GM18909 (cell line): ENCODE measurements around the gene CUL9.

ENCODE experiments used
- ATAC-seq: cut with Tn5 transposase; IDR thresholded peaks from one replicate; pipeline ENCODE4 v1.9.1; 2021; ENCODE audit warnings: mild to moderate bottlenecking; ENCODE audit not compliant: unreplicated experiment, poor library complexity

Gene CUL9

DNA sequence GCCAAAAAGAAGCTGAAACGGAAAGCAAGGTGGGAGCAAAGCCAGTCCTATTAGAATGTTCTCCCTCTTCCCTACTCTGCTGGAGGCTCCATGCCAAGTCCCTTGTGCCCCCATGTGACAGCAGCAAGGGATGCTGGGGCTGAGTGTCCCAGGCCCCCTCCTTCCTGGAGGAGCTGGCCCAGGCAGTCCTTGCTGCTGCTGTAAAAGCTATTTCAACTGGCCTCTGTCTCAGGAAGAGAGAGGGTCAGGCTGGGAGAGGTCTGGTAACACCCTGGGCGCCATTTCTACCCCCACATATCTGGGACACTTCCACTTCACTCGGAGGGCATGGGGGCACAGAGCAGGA, 86.3 kb downstream of the CUL9 start:
- ATAC-seq = no peak

DNA sequence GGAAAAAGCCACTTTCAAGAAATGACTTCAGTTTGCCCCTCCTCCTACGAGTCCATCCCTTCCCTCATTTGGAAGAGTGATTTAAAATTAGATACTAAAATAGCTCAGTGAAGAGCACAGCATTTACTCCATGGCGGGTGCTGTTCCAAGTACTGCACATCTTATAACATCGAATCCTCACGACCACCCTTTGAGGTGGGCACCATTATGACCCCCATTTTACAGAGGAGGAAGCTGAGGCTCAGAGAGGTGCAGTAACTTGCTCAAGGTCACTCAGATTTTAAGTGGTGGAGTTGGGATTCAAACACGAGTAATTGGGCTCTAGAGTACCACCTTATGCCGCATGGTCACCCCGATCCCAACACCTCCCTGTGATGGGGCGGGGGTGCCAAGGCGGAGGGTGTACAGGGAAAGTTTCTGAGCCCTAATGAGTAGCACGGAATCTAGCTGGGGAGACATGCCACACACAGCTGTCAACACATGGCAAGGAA, 86.8 kb downstream of the CUL9 start:
- ATAC-seq = no peak

DNA sequence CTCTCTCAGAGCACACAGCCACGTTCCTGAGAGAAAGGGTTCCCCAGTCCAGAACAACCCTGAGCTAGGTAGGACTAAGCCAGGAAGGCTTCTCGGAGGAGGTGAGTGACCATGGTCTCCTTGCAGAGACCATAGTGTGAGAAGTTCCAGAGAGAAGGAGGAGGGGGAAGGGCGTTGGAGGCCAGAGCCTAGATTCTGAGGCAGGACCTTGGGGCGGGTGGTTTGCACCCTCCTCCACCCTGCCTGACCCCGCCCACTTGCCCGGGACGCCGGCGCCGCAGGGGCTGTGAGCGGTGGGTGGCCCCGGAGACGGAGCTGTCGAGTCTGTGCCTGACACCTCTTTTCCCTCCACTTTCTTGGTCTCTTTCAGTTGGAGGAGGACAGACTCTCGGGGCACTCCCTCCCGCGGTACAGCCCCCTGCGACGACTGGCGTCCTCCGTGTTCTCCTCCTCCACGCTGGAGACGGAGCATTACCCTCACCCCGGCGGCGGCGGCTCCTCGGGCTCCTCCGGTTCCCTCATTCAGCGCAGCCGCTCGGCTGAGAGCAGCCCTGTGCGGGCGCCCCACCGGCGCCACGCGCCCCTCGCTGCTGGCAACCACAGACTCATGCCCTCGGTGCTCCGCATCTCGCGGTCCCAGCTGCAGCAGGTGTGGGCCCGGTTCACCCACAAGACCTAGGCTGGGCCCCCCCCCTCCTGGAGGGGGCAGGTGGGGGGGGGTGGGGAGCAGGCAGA, 87.4 kb downstream of the CUL9 start:
- ATAC-seq = no peak

DNA sequence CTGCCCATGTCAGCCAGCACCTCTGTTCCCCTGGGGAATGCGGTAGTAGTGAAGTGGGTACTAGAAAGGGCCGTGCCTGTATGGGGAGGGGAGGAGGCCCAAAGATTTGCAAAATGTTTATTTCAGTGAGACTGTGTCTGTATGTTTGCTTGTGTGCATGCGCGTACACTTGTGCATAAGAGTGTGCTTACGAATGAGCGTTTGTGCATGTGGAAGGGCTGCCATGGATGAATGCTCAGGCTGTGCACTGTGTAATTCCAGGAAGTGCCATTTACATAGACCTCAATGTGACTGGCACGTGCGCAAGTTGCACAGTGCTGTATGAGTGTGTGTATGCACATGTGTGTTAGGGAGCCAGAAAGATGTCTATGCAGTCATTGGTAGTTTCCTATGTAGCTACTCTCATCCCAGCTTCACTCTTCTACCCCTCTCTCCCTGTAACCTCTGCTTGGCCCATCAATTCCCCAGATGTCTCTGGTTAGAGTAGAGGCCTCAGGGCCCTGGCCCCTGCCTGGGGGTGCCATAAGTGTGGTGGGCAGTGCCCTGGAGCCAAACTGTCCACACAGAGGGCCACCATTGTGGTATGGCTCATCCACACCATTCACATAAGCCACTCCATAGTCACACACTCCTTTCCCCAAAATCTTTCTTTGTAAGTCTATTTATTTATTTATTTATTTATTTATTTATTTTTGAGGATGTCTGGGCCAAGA, 89.3 kb downstream of the CUL9 start:
- ATAC-seq = no peak

DNA sequence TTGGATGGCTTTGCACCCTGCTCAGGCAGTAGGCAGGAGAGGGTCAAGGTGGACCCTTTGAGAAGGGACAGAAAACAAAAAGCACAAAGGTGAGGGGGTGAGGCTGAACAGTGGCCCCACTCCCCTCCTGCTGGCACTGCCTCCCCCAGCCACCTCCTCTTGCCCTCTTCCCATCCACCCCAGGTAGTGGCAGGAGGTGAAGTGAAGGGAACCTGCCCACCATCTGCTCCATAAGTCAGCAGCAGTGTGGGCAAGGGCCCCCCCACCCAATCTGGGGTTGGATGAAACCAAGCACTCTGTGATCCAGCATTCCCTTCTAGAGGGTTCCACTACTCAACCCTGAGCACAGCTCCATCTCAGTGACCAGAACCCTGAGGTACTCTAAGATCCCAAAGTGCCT, 89.9 kb downstream of the CUL9 start:
- ATAC-seq = no peak

DNA sequence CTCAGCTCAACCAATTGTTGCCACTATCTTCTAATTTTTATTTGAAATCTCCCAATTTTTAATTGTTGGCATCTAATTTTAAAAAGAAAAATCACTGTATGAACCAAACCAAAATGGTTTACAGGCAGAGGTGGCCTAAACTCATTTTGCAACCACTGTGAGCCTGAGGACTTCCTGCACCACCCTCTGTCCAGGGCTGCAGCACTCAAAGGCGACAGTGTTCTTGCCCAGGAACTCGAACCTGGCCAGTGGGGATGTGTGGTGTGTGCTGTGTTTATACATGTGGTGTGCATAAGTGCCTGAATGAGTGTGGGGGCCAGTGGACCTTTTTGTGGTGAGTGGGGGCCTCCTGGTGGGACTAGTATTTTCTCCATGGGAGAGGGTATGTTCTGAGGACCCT, 91.7 kb downstream of the CUL9 start:
- no peak for ATAC-seq
